Peyer's patch (tissue), 4 donors: ENCODE data around the gene MEGF6.

Experiments
- POLR2A ChIP-seq, 2 donors: fragments of 450-650 bp; IDR thresholded peaks; one replicate each; pipeline ENCODE4 v1.5.1; 2017; ENCODE audit warnings: antibody characterized with exemption in 2 of 2, mild to moderate bottlenecking in 2 of 2, moderate library complexity in 2 of 2
- TF ChIP-seq, protein P1 (sequence below), 6 experiments: fragments of 450-650 bp in 4 of 6; fragments of 200-600 bp in 2 of 6; sonication (generic) in 1 of 6; IDR thresholded peaks; one replicate each; pipeline ENCODE4 v1.5.1; 2017 to 2019; ENCODE audit warnings: antibody characterized with exemption in 6 of 6, mild to moderate bottlenecking in 3 of 6, moderate library complexity in 1 of 6

GRCh38 chr1:3471356-3472087, 139.8 kb downstream of the MEGF6 start:
- TF ChIP-seq, protein P1, sequence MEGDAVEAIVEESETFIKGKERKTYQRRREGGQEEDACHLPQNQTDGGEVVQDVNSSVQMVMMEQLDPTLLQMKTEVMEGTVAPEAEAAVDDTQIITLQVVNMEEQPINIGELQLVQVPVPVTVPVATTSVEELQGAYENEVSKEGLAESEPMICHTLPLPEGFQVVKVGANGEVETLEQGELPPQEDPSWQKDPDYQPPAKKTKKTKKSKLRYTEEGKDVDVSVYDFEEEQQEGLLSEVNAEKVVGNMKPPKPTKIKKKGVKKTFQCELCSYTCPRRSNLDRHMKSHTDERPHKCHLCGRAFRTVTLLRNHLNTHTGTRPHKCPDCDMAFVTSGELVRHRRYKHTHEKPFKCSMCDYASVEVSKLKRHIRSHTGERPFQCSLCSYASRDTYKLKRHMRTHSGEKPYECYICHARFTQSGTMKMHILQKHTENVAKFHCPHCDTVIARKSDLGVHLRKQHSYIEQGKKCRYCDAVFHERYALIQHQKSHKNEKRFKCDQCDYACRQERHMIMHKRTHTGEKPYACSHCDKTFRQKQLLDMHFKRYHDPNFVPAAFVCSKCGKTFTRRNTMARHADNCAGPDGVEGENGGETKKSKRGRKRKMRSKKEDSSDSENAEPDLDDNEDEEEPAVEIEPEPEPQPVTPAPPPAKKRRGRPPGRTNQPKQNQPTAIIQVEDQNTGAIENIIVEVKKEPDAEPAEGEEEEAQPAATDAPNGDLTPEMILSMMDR (IDR thresholded peaks at IDR 0.05), result peak in 3 of 6 experiments; percentile 29 to 36 (median 36)
- TF ChIP-seq POLR2A (IDR thresholded peaks at IDR 0.05), result no peak
